Right lobe of liver (tissue), 6 donors: ENCODE results near the gene DAB2. TPM values are rescaled to one million over a fixed set of nuclear protein-coding genes. Genes with fewer than 3 reads are reported as not detected.

Experiments
- ATAC-seq, 4 donors: fragments of 200-7000 bp; cut with Tn5 transposase; one replicate each; pipeline ENCODE4 v1.9.1; 2020; ENCODE audit warnings: mild to moderate bottlenecking in 4 of 4, moderate library complexity in 4 of 4
- DNase-seq, 3 donors: peaks; one replicate each; pipeline ENCODE4 v3.0.0-alpha.2; 2020
- H3K27ac ChIP-seq, 3 donors: fragments of 200-600 bp; one replicate each; pipeline ENCODE4 v1.8.0; 2022
- H3K27me3 ChIP-seq, 2 donors: fragments of 200-600 bp; one replicate each; pipeline ENCODE4 v1.8.0; 2022
- H3K36me3 ChIP-seq, 4 donors: fragments of 200-600 bp; sonication (generic) in 1 of 4; one replicate each; pipeline versions ENCODE4 v1.5.1 to v1.8.0; 2017 to 2022; ENCODE audit warnings: control low read depth in 1 of 4
- H3K4me1 ChIP-seq, 4 donors: fragments of 200-600 bp; sonication (generic) in 1 of 4; one replicate each; pipeline versions ENCODE4 v1.5.1 to v1.8.0; 2017 to 2022; ENCODE audit warnings: control low read depth in 1 of 4
- H3K4me3 ChIP-seq, 3 donors: fragments of 200-600 bp; one replicate each; pipeline ENCODE4 v1.8.0; 2022
- H3K9me3 ChIP-seq, 4 donors: fragments of 200-600 bp; sonication (generic) in 1 of 4; one replicate each; pipeline versions ENCODE4 v1.5.1 to v1.8.0; 2017 to 2022; ENCODE audit warnings: control low read depth in 1 of 4
- CTCF ChIP-seq, 4 donors: fragments of 200-600 bp in 3 of 4; fragments of 450-650 bp in 1 of 4; IDR thresholded peaks; one replicate each; pipeline versions ENCODE4 v1.5.1 to v1.8.0; 2016 to 2022; ENCODE audit warnings: antibody characterized with exemption in 4 of 4, mild to moderate bottlenecking in 2 of 4
- POLR2A ChIP-seq: fragments of 450-650 bp; IDR thresholded peaks from one replicate; pipeline ENCODE4 v1.6.1; 2017; ENCODE audit warnings: antibody characterized with exemption, mild to moderate bottlenecking
- WGBS: methylation state at CpG from one replicate; pipeline ENCODE4 v1.1.6; 2018; ENCODE audit warnings: low coverage, low lambda C conversion rate; ENCODE audit not compliant: insufficient coverage; ENCODE audit errors: missing lambda C conversion rate; 5-methylcytosine and 5-hydroxymethylcytosine counted together
- intact Hi-C, 2 donors: fragments of 100-400 bp; cut with DNase I; formaldehyde crosslinking; loops; one replicate each; pipeline versions ENCODE4 v1.11.2 to v1.14.1; 2022
- total RNA-seq, 6 experiments: library from RNA; depleted of rRNA in 2 of 6; stranded (reverse); fragments of >200 nt in 2 of 6; fragmentation: NEBNext Ultra II Directional in 3 of 6; extraction: Animal tissue kit (Norgen Biotek cat#: 25700) in 3 of 6; gene quantifications; one replicate each; pipeline versions ENCODE4 v1.1.0 to v1.2.4, GENCODE V29; 2016 to 2023
- donor health status: DM: no; HTN: yes; CAD: no.
- donor health status: DM: no; HTN: no; CAD: no.
- donor health status: DM: no; HTN: no; CAD: no.
- donor health status: DM: no; HTN: yes; CAD: no.
- donor health status: DM: no; HTN: yes; CAD: no.

DAB2 gene
- total RNA-seq, 6 experiments from 2014 or later = 7.3 to 32.8 (median 14.0) TPM

GRCh38 chr5:39360471-39361111, 64.2 kb downstream of the DAB2 start:
- 37% methylated on average over 5 of the region's 5 CpGs for WGBS
- intact Hi-C loops = no loop called here
- Histone ChIP-seq H3K9me3 (no peaks in the 10 kb centered on the region), H3K36me3 (peaks cover 0 to 10% (median 2%) of the 10 kb centered on the region in 4 donors), H3K4me1 (peaks cover 0 to 44% (median 10%) of the 10 kb centered on the region in 4 donors), H3K4me3 (peak overlapping the region; percentile 10 to 74 (median 58)), H3K27me3 (no peaks in the 10 kb centered on the region), H3K27ac (peak overlapping the region in 1 of 3 donors; percentile 79)
- DNase-seq = no peak
- peak in 1 of 4 donors; percentile 8 for ATAC-seq
- TF ChIP-seq POLR2A = no peak

- 97% methylated on average over 3 of the region's 3 CpGs for WGBS
- no peaks in the 10 kb centered on the region for H3K9me3 ChIP-seq
- ATAC-seq (no peak), DNase-seq (no peak)
- no peaks in the 10 kb centered on the region for H3K27me3 ChIP-seq
- TF ChIP-seq POLR2A (no peak), CTCF (IDR thresholded peaks at IDR 0.05) (no peak)
- H3K27ac ChIP-seq = no peak overlapping the region
- no peak overlapping the region for H3K4me3 ChIP-seq
- peaks cover 0 to 8% (median 2%) of the 10 kb centered on the region in 4 donors for H3K36me3 ChIP-seq
- peaks cover 0 to 48% (median 24%) of the 10 kb centered on the region in 4 donors for H3K4me1 ChIP-seq
- intact Hi-C loops = no loop called here
Observed at GRCh38 chr5:39356263-39356662, 68.5 kb downstream of the DAB2 start.

DNA sequence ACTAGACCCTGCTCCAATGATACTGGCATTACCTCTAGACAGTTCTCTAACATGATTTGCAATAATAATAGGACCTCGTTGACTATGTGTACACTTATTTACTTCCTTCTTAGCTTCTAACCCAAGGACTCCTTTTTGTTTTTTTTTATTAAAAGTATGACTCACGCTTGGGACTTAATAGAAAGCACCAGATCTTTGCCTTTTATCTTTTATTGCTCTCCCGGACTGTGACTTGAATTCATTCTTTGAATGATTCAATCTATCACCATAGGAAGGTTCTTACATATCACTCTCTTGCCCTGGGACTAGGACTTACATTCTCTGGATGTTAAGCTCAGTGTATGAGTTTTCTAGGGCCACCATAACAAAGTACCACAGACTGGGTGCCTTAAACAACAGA, 69.5 kb downstream of the DAB2 start:
- Histone ChIP-seq H3K36me3 (peaks cover 0 to 4% (median 2%) of the 10 kb centered on the region in 4 donors), H3K27ac (no peak overlapping the region), H3K4me1 (peaks cover 0 to 47% (median 22%) of the 10 kb centered on the region in 4 donors), H3K27me3 (no peaks in the 10 kb centered on the region), H3K4me3 (no peak overlapping the region), H3K9me3 (no peaks in the 10 kb centered on the region)
- 74% methylated on average over 3 of the region's 3 CpGs for WGBS
- intact Hi-C loops = no loop called here
- DNase-seq = no peak
- ATAC-seq = no peak
- TF ChIP-seq POLR2A (no peak), CTCF (IDR thresholded peaks at IDR 0.05) (no peak)

GRCh38 chr5:39353717-39354399, 70.9 kb downstream of the DAB2 start:
- ATAC-seq (peak in 1 of 4 donors; percentile 5), DNase-seq (no peak)
- Histone ChIP-seq H3K27ac (no peak overlapping the region), H3K27me3 (no peaks in the 10 kb centered on the region), H3K4me1 (peaks cover 0 to 43% (median 19%) of the 10 kb centered on the region in 4 donors), H3K9me3 (no peaks in the 10 kb centered on the region), H3K36me3 (peaks cover 0 to 4% (median 1%) of the 10 kb centered on the region in 4 donors), H3K4me3 (no peak overlapping the region)
- intact Hi-C loops = no loop called here
- WGBS = 40% methylated on average over 1 of the region's 1 CpG
- TF ChIP-seq POLR2A (no peak), CTCF (IDR thresholded peaks at IDR 0.05) (no peak)

DNA sequence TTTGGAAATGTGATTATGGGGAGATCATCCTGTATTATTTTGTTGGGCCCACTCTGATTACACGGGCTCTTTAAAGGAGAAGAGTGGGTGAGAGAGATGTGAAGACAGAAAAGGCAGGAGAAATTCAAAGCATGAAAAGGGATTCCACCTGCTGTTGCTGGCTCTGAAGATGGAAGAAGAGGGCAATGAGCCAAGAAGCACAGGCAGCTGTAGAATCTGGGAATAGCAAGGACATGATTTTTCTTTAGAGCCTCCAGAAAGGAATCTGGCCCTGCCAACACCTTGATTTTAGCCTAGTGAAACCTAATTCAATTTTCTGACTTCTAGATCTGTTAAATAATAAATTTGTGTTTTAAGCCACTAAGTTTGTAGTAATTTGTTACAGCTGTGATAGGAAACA, 71.8 kb downstream of the DAB2 start:
- no peak overlapping the region for H3K4me3 ChIP-seq

More for the DNA sequence above, 71.8 kb downstream of the DAB2 start:
- H3K4me1 ChIP-seq = peaks cover 0 to 37% (median 16%) of the 10 kb centered on the region in 4 donors
- ATAC-seq (no peak), DNase-seq (no peak)
- H3K27ac ChIP-seq = no peak overlapping the region
- H3K9me3 ChIP-seq = no peaks in the 10 kb centered on the region
- WGBS = 86% methylated on average over 1 of the region's 1 CpG
- peaks cover 0 to 4% (median 1%) of the 10 kb centered on the region in 4 donors for H3K36me3 ChIP-seq
- TF ChIP-seq CTCF (IDR thresholded peaks at IDR 0.05) = no peak
- no peak for TF ChIP-seq POLR2A
- intact Hi-C loops = no loop called here
- no peaks in the 10 kb centered on the region for H3K27me3 ChIP-seq
